ENCODE results near the gene SEL1L3. TPM values are rescaled to one million over a fixed set of nuclear protein-coding genes. Genes with fewer than 3 reads are reported as not detected.
A peak's percentile ranks its signal among the peaks of the same experiment; 100 is the strongest.

Gene SEL1L3
- total and polyA plus RNA-seq, 12 donors: 1.4 to 9.8 (median 3.5) TPM

GRCh38 chr4:25723409-25723808, 139.4 kb downstream of the SEL1L3 start:
- ATAC-seq: no peak
- intact Hi-C loops (cut with DNase I): no loop called here
- DNase-seq: no peak
- Histone ChIP-seq H3K36me3 (no peaks in the 10 kb centered on the region), H3K27me3 (no peaks in the 10 kb centered on the region), H3K27ac (no peak overlapping the region), H3K4me1 (no peaks in the 10 kb centered on the region), H3K9me3 (no peaks in the 10 kb centered on the region), H3K4me3 (no peak overlapping the region)
- 82 to 85% methylated on average over 1 of the region's 1 CpG for WGBS, 2 donors
- no peak for TF ChIP-seq CTCF (IDR thresholded peaks at IDR 0.05)

- H3K9me3 ChIP-seq: no peaks in the 10 kb centered on the region
- H3K4me3 ChIP-seq: no peak overlapping the region
- TF ChIP-seq CTCF (IDR thresholded peaks at IDR 0.05): no peak
- WGBS, 2 donors: 13 to 41% methylated on average over 3 of the region's 3 CpGs
- H3K4me1 ChIP-seq: no peaks in the 10 kb centered on the region
- DNase-seq: no peak
- H3K27me3 ChIP-seq: no peaks in the 10 kb centered on the region
- no peak overlapping the region for H3K27ac ChIP-seq
- peak in 3 of 8 donors; percentile 35 to 62 (median 46) for ATAC-seq
- no peaks in the 10 kb centered on the region for H3K36me3 ChIP-seq
- intact Hi-C loops (cut with DNase I): no loop called here
These were observed 139.8 kb downstream of the SEL1L3 start for GRCh38 chr4:25722964-25723363.

- H3K4me1 ChIP-seq: no peaks in the 10 kb centered on the region
- TF ChIP-seq CTCF (IDR thresholded peaks at IDR 0.05): no peak
- no peak overlapping the region for H3K4me3 ChIP-seq
- H3K36me3 ChIP-seq: no peaks in the 10 kb centered on the region
- 90 to 97% methylated on average over 4 of the region's 4 CpGs for WGBS, 2 donors
- peaks cover 0 to 6% (median 0%) of the 10 kb centered on the region in 11 donors for H3K9me3 ChIP-seq
- ATAC-seq: no peak
- H3K27ac ChIP-seq: no peak overlapping the region
- no peak for DNase-seq
- no peaks in the 10 kb centered on the region for H3K27me3 ChIP-seq
- intact Hi-C loops (cut with DNase I): no loop called here
These were observed 149.0 kb downstream of the SEL1L3 start for GRCh38 chr4:25713812-25714211.

- TF ChIP-seq CTCF (IDR thresholded peaks at IDR 0.05): no peak
- WGBS, 2 donors: 94% methylated on average over 2 of the region's 2 CpGs
- no peaks in the 10 kb centered on the region for H3K36me3 ChIP-seq
- peaks cover 0 to 6% (median 0%) of the 10 kb centered on the region in 11 donors for H3K9me3 ChIP-seq
- DNase-seq (no peak), ATAC-seq (no peak)
- no peaks in the 10 kb centered on the region for H3K4me1 ChIP-seq
- no peak overlapping the region for H3K27ac ChIP-seq
- H3K4me3 ChIP-seq: no peak overlapping the region
- H3K27me3 ChIP-seq: no peaks in the 10 kb centered on the region
- intact Hi-C loops (cut with DNase I): no loop called here
These were observed 150.2 kb downstream of the SEL1L3 start for GRCh38 chr4:25712611-25713010.
